Measurements from ENCODE around the gene MRPL30.
"Not testable (repeated sequence)": the region's sequence is repeated elsewhere in the genome, so short reads cannot be mapped to it uniquely, and the experiment has no call there.

MRPL30 gene

DNA sequence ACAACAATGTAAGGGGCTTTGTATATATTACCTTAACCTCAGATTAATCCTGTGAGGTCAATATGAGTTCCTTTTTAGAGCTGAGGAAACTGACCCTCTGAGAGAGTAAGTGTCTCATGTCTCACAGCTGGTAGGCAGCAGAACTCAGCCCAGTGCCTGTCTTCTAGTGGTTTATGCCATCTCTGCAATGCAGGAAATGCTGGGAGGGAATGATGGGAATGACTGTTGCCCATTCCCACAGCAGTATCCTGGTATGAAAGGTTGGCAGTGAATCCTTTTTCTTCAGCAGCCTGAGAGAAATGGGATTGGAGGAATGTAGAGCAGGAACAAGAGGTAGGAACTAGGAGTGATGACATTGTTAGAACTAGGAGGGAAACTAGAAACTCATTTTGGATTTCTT is 6.0 kb downstream of the MRPL30 start:
- Histone ChIP-seq H3K27me3 (ENCODE audit: control insufficient read depth, insufficient read depth, low read length) (no peaks in the 10 kb centered on the region), H3K9ac (ENCODE audit: low read depth, low read length) (no peak overlapping the region), H3K9me3 (ENCODE audit: control insufficient read depth, insufficient read depth, low read length) (no peaks in the 10 kb centered on the region)

DNA sequence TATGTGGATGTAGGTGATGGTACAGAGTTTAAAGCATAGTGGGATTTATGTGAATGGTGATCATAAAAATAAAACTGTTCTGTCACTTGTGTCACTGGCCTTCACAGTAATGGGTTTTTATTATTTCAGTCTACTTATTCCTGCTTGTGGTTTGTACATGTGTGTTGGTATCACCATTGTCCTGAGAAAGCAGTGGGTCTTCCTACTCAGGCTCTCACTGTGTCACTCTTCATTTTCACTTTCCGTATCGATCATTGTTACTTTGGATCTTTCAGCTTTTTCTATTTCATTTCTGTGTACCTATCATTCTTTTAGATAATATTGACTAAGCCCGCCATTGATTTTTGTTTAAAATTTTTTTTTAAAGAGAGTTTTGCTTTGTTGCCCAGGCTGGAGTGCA is 7.4 kb downstream of the MRPL30 start:
- Histone ChIP-seq H3K9ac (ENCODE audit: low read depth, low read length) (no peak overlapping the region), H3K36me3 (ENCODE audit: control insufficient read depth, insufficient read depth, low read length) (peaks cover 59% of the 10 kb centered on the region), H3K27me3 (ENCODE audit: control insufficient read depth, insufficient read depth, low read length) (no peaks in the 10 kb centered on the region), H3K9me3 (ENCODE audit: control insufficient read depth, insufficient read depth, low read length) (no peaks in the 10 kb centered on the region), H3K27ac (ENCODE audit: low read depth, low read length) (no peak overlapping the region), H3K4me3 (ENCODE audit: low read depth, low read length) (no peak overlapping the region), H3K4me1 (ENCODE audit: control insufficient read depth, insufficient read depth, low read length) (no peaks in the 10 kb centered on the region)

More for the DNA sequence above, 6.0 kb downstream of the MRPL30 start:
- Histone ChIP-seq H3K4me3 (ENCODE audit: low read depth, low read length) (no peak overlapping the region), H3K27ac (ENCODE audit: low read depth, low read length) (no peak overlapping the region), H3K4me1 (ENCODE audit: control insufficient read depth, insufficient read depth, low read length) (0 out of 2 replicates have a peak, but pooled peaks cover 3% of the 10 kb centered on the region), H3K36me3 (ENCODE audit: control insufficient read depth, insufficient read depth, low read length) (peaks cover 53% of the 10 kb centered on the region)

DNA sequence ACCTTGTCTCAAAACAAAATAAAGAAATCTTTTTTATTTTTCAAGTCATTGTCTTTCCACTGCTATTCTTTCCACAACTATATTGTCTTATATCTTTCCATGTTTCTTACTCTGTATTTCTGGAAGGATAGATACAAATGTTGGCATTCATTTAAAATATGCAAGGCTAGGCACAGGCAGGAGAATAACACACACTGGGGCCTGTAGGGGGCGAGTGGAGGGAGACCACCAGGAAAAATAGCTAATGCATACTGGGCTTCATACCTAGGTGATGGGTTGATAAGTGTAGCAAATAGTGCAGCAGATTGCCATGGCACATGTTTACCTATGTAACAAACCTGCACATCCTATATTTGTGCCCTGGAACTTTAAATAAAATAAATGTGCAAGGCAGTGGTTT is 9.6 kb downstream of the MRPL30 start:
- Histone ChIP-seq H3K36me3 (ENCODE audit: control insufficient read depth, insufficient read depth, low read length) (peaks cover 80% of the 10 kb centered on the region), H3K27ac (ENCODE audit: low read depth, low read length) (no peak overlapping the region), H3K9ac (ENCODE audit: low read depth, low read length) (no peak overlapping the region), H3K4me1 (ENCODE audit: control insufficient read depth, insufficient read depth, low read length) (no peaks in the 10 kb centered on the region), H3K4me3 (ENCODE audit: low read depth, low read length) (no peak overlapping the region), H3K9me3 (ENCODE audit: control insufficient read depth, insufficient read depth, low read length) (no peaks in the 10 kb centered on the region), H3K27me3 (ENCODE audit: control insufficient read depth, insufficient read depth, low read length) (no peaks in the 10 kb centered on the region)

DNA sequence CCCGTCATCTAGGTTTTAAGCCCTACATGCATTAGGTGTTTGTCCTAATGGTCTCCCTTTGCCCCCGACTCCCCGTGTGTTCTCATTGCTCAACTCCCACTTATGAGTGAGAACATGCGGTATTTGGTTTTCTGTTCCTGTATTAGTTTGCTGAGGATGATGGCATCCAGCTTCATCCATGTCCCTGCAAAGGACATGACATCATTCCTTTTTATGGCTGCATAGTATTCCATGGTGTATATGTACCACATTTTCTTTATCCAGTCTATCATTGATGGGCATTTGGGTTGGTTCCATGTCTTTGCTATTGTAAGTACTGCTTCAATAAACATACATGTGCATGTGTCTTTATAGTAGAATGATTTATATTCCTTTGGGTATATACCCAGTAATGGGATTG is 11.4 kb downstream of the MRPL30 start:
- not testable (repeated sequence) for H3K27me3 ChIP-seq (ENCODE audit: control insufficient read depth, insufficient read depth, low read length); H3K27ac ChIP-seq (ENCODE audit: low read depth, low read length); H3K9ac ChIP-seq (ENCODE audit: low read depth, low read length); H3K4me3 ChIP-seq (ENCODE audit: low read depth, low read length); H3K4me1 ChIP-seq (ENCODE audit: control insufficient read depth, insufficient read depth, low read length); H3K9me3 ChIP-seq (ENCODE audit: control insufficient read depth, insufficient read depth, low read length)
- peaks cover 87% of the 10 kb centered on the region for H3K36me3 ChIP-seq (ENCODE audit: control insufficient read depth, insufficient read depth, low read length)

DNA sequence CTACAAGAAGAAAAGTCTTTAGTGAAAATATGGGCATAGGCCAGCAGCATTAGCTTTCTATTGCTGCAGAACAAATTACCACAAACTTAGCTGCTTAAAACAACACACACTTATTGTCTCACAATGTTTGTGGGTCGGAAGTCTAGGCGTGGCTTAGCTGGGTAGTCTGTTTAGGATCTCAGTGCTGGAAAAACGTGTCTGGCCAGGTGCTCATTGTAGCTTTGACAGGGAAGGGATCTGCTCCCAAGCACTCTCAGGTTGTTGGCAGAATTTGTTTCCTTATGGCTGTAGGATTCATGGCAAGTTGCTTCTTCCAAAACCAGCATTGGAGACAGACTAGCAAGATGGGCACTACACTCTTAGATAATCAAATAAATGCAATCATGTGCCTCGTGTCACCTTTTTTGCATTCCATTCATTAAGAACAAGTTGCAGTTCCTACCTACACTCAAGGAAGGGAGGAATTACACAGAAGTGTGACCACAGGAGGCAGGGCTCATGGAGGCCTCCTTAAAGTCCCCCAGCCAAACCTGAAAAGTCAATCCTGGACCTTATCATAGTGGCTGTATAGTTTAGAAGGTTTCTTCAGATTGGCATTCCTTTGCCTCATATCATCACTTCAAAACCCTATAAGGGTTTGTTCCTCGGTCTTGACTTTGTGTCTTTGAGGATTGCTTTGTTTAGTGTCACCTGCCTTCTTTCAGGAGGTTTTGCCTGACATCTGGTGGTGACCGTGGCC is 17.3 kb downstream of the MRPL30 start:
- Histone ChIP-seq H3K4me3 (ENCODE audit: low read depth, low read length) (no peak overlapping the region), H3K9ac (ENCODE audit: low read depth, low read length) (no peak overlapping the region), H3K9me3 (ENCODE audit: control insufficient read depth, insufficient read depth, low read length) (no peaks in the 10 kb centered on the region), H3K27ac (ENCODE audit: low read depth, low read length) (no peak overlapping the region), H3K36me3 (ENCODE audit: control insufficient read depth, insufficient read depth, low read length) (peaks cover 42% of the 10 kb centered on the region), H3K4me1 (ENCODE audit: control insufficient read depth, insufficient read depth, low read length) (no peaks in the 10 kb centered on the region), H3K27me3 (ENCODE audit: control insufficient read depth, insufficient read depth, low read length) (no peaks in the 10 kb centered on the region)

DNA sequence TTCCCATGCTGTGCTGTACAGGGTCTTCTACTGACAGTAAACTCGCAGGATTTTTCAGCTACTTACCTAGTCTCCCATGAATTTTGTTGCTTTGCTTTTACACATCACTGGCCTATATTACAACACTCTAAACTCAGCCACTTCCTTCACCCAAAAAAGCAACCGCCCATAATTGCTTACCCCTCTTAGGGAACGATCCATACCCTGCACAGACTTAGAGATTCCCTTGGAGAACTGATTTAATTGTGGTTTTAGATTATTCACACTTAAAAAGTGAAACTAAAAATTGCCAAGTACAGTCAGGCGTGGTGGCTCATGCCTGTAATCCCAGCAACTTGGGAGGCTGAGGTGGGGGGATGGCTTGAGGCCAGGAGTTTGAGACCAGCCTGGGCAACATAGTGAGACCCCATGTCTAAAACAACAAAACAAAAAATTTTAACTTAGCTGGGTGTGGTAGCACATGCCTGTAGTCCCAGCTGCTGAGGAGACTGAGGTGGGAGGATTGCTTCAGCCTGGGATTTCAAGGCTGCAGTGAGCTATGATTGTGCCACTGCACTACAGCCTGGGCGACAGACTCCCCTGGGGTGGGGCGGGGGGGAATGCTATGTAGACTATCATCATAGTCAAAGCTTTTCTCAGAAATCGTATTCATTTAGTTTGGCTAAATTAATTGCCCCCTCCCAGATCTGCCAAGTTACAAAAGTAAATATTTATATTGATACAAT is 19.3 kb downstream of the MRPL30 start:
- Histone ChIP-seq H3K4me1 (ENCODE audit: control insufficient read depth, insufficient read depth, low read length) (no peaks in the 10 kb centered on the region), H3K36me3 (ENCODE audit: control insufficient read depth, insufficient read depth, low read length) (peaks cover 24% of the 10 kb centered on the region)

DNA sequence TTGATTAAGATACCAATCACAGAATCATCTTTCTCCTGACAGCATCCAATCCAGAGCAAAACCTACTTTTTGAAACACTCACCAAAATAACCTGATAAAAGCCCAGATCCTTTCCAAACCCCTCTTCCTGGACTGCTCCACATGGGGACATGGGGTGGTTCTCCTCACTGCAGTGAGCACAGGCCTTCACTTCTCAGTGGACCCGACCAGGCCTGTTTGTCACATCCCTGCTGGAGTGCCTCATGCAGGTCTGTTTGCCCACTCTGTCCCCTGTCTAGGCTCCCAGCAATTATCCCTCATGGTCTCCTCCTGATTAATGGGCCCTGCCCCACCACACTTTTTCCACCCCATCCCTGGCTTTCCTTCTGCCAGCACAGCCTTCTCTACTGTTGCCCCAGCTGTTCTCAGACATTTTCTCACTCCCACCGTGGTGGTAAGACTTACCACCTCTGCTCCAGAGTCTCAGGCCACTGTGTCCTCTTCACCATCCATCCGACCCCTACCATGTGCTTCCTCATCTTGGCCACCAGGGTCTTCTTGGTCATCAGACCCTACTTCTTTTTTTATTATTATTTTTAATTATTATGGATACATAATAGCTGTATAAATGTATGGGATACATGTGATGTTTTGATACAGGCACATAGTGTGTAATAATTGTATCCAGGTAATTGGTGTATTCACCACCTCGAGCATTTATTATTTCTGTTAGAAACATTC is 21.1 kb downstream of the MRPL30 start:
- Histone ChIP-seq H3K27ac (ENCODE audit: low read depth, low read length) (no peak overlapping the region), H3K36me3 (ENCODE audit: control insufficient read depth, insufficient read depth, low read length) (peaks cover 5% of the 10 kb centered on the region), H3K9me3 (ENCODE audit: control insufficient read depth, insufficient read depth, low read length) (peaks cover 24% of the 10 kb centered on the region), H3K9ac (ENCODE audit: low read depth, low read length) (no peak overlapping the region), H3K27me3 (ENCODE audit: control insufficient read depth, insufficient read depth, low read length) (no peaks in the 10 kb centered on the region), H3K4me1 (ENCODE audit: control insufficient read depth, insufficient read depth, low read length) (no peaks in the 10 kb centered on the region), H3K4me3 (ENCODE audit: low read depth, low read length) (no peak overlapping the region)

More for the DNA sequence above, 19.3 kb downstream of the MRPL30 start:
- Histone ChIP-seq H3K4me3 (ENCODE audit: low read depth, low read length) (no peak overlapping the region), H3K27ac (ENCODE audit: low read depth, low read length) (no peak overlapping the region), H3K9ac (ENCODE audit: low read depth, low read length) (no peak overlapping the region), H3K27me3 (ENCODE audit: control insufficient read depth, insufficient read depth, low read length) (no peaks in the 10 kb centered on the region), H3K9me3 (ENCODE audit: control insufficient read depth, insufficient read depth, low read length) (peaks cover 9% of the 10 kb centered on the region)

DNA sequence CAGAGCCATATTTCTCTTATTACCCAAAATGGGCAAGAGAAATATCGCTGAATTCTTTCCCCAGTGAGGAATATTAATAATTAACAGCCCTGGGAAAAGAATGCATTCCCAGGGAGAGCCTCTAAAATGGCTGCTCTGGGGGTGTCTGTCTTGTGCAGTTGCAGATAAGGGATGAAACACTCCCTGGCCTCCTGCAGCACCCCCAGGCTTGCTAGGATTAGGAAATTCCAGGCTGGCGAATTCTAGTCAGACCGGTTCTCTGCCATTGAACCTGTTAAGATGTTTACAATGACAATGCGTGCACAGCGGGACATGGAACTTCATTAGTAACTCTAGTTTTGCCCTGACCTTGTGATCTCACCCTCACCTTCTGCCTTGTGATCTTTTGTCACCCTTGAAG is 24.5 kb downstream of the MRPL30 start:
- Histone ChIP-seq H3K4me1 (ENCODE audit: control insufficient read depth, insufficient read depth, low read length) (no peaks in the 10 kb centered on the region), H3K4me3 (ENCODE audit: low read depth, low read length) (no peak overlapping the region), H3K9me3 (ENCODE audit: control insufficient read depth, insufficient read depth, low read length) (peaks cover 31% of the 10 kb centered on the region), H3K27me3 (ENCODE audit: control insufficient read depth, insufficient read depth, low read length) (no peaks in the 10 kb centered on the region), H3K36me3 (ENCODE audit: control insufficient read depth, insufficient read depth, low read length) (no peaks in the 10 kb centered on the region), H3K9ac (ENCODE audit: low read depth, low read length) (no peak overlapping the region), H3K27ac (ENCODE audit: low read depth, low read length) (no peak overlapping the region)

DNA sequence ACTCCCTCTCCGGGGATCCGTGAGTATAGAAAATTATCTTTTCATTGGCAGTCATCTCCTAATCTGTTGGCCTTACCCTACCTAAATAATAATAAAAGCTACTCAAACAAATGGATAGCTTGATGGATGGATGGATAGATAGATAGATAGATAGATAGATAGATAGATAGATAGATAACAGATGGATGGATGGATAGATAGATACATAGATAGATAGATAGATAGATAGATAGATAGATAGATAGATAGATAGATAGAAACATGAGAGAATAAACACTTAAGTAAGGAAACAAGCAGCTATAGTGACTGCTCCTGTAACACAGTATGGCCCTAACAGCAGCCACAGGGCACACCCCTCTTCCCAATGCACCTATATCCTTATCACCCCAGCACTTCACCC is 35.1 kb downstream of the MRPL30 start:
- Histone ChIP-seq H3K9me3 (ENCODE audit: control insufficient read depth, insufficient read depth, low read length) (no peaks in the 10 kb centered on the region), H3K36me3 (ENCODE audit: control insufficient read depth, insufficient read depth, low read length) (no peaks in the 10 kb centered on the region), H3K4me1 (ENCODE audit: control insufficient read depth, insufficient read depth, low read length) (no peaks in the 10 kb centered on the region), H3K27me3 (ENCODE audit: control insufficient read depth, insufficient read depth, low read length) (no peaks in the 10 kb centered on the region), H3K27ac (ENCODE audit: low read depth, low read length) (no peak overlapping the region), H3K4me3 (ENCODE audit: low read depth, low read length) (no peak overlapping the region), H3K9ac (ENCODE audit: low read depth, low read length) (no peak overlapping the region)

DNA sequence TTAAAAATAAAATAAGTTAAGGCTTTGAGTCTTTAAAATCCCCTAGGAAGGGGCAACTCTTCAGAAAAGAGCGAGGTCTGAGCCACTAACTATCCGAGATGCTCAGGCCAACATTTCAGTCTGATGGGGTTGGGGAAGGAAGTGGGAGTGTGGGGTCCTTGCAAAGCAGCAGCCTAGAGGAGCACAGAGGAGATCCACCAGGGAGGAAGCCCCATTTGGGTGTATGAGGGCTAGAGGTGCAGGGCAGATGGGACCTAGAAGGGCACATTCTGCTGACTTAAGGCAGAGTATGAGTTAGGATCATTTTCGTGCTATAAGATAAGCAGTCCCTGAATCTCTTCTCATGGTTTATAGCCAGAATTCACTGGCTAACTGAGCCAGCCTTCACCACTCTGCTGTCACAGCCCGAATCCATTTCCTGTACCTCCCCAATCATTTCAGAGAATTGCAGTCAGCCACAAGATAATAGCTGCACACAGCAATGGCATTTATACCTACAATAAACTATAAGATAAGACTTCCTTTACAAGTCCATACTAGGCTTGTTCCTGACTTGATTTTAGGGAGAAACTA is 37.0 kb downstream of the MRPL30 start:
- no peaks in the 10 kb centered on the region for H3K9me3 ChIP-seq (ENCODE audit: control insufficient read depth, insufficient read depth, low read length)
- no peaks in the 10 kb centered on the region for H3K27me3 ChIP-seq (ENCODE audit: control insufficient read depth, insufficient read depth, low read length)
- no peaks in the 10 kb centered on the region for H3K4me1 ChIP-seq (ENCODE audit: control insufficient read depth, insufficient read depth, low read length)
- H3K27ac ChIP-seq (ENCODE audit: low read depth, low read length): no peak overlapping the region
- H3K9ac ChIP-seq (ENCODE audit: low read depth, low read length): no peak overlapping the region
- H3K4me3 ChIP-seq (ENCODE audit: low read depth, low read length): no peak overlapping the region
- H3K36me3 ChIP-seq (ENCODE audit: control insufficient read depth, insufficient read depth, low read length): no peaks in the 10 kb centered on the region

DNA sequence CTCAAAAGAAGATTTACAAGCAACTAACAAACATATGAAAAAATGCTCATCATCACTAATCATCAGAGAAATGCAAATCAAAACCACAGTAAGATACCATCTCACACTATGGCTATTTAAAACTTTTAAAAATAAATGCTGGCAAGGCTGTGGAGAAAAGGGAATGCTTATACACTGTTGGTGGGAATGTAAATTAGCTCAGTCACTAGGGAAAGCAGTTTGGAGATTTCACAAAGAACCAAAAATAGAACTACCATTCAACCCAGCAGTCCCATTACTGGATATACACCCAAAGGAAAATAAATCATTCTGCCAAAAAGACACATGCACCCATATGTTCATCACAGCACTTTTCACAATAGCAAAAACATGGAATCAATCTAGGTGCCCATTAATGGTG is 52.2 kb downstream of the MRPL30 start:
- H3K27me3 ChIP-seq (ENCODE audit: control insufficient read depth, insufficient read depth, low read length); H3K9ac ChIP-seq (ENCODE audit: low read depth, low read length); H3K36me3 ChIP-seq (ENCODE audit: control insufficient read depth, insufficient read depth, low read length); H3K4me1 ChIP-seq (ENCODE audit: control insufficient read depth, insufficient read depth, low read length); H3K27ac ChIP-seq (ENCODE audit: low read depth, low read length); H3K4me3 ChIP-seq (ENCODE audit: low read depth, low read length): not testable (repeated sequence)
- H3K9me3 ChIP-seq (ENCODE audit: control insufficient read depth, insufficient read depth, low read length): peaks cover 11% of the 10 kb centered on the region; the same call in 1 of the 2 replicates
